HepG2 (cell line): ENCODE results near the gene HDAC4. TPM values are rescaled to one million over a fixed set of nuclear protein-coding genes. Genes with fewer than 3 reads are reported as not detected.

Source experiments
- ATAC-seq: fragments of 200-7000 bp; cut with Tn5 transposase; 3 replicates; pipeline ENCODE4 v1.9.1; 2020; ENCODE audit warnings: mild to moderate bottlenecking, moderate library complexity
- BruUV-seq: library from RNA; stranded (reverse); fragments of 400-500 nt; replicated peaks from 2 replicates; lab custom pipeline; 2021; lab: Mats Ljungman, UMichigan
- CTCF ChIA-PET: fragments of 300-600 bp; formaldehyde crosslinking; extraction: SDS; loops from one replicate; lab custom pipeline; 2021; ENCODE audit warnings: low total read pairs, inconsistent platforms, low intra/inter-chr PET ratio; lab: Yijun Ruan, JAX
- POLR2A ChIA-PET: fragments of 350-600 bp; sonication (Branson Sonifier 250); formaldehyde crosslinking; loops from one replicate; lab custom pipeline; 2020; ENCODE audit warnings: antibody characterized with exemption, inconsistent platforms; lab: Yijun Ruan, JAX
- DNase-seq: peaks from one replicate; pipeline ENCODE4 v3.0.0-alpha.2; 2015; ENCODE audit warnings: low spot score
- FAIRE-seq: peaks from 3 replicates; lab custom pipeline; 2011; peaks lifted over from hg19 to GRCh38; lab: Jason Lieb, UNC
- H2AFZ ChIP-seq: one replicate; pipeline ENCODE4 v1.6.1; 2011; ENCODE audit warnings: low read length, inconsistent platforms
- H3K27ac ChIP-seq: fragments of 300-600 bp; 3 replicates; pipeline ENCODE4 v1.8.0; 2011; ENCODE audit warnings: mixed run types, mild to moderate bottlenecking, mixed read lengths, low read length, inconsistent platforms; ENCODE audit not compliant: insufficient read depth; ENCODE audit errors: extremely low read length
- H3K27me3 ChIP-seq, 2 experiments: fragments of 200-600 bp in 1 of 2; 2 replicates in 1 of 2; 3 replicates in 1 of 2; pipeline versions ENCODE4 v1.6.0 to v1.8.0; 2011; ENCODE audit warnings: low read length in 2 of 2, mild to moderate bottlenecking in 2 of 2, moderate library complexity in 2 of 2, inconsistent platforms in 1 of 2; ENCODE audit not compliant: insufficient read depth in 2 of 2, control insufficient read depth in 1 of 2
- H3K36me3 ChIP-seq, 2 experiments: fragments of 200-600 bp in 1 of 2; replicated peaks in 1 of 2; 2 replicates in 1 of 2; 3 replicates in 1 of 2; pipeline versions ENCODE4 v1.5.1 to v1.8.0; 2011; ENCODE audit warnings: low read length in 2 of 2, inconsistent platforms in 1 of 2; ENCODE audit not compliant: insufficient read depth in 2 of 2, control insufficient read depth in 1 of 2
- H3K4me1 ChIP-seq: 2 replicates; pipeline ENCODE4 v1.5.1; 2012; ENCODE audit warnings: low read length, inconsistent platforms; ENCODE audit not compliant: insufficient read depth
- H3K4me2 ChIP-seq: 2 replicates; pipeline ENCODE4 v1.6.0; 2011; ENCODE audit warnings: low read depth, low read length, inconsistent platforms
- H3K4me3 ChIP-seq, 3 experiments: fragments of 200-600 bp in 1 of 3; sonication (generic), shearing (Covaris generic) in 1 of 3; replicated peaks in 1 of 3; 2 replicates each; pipeline ENCODE4 v1.5.1; 2011 to 2016; ENCODE audit warnings: low read length in 3 of 3, inconsistent platforms in 2 of 3, low read depth in 2 of 3, mild to moderate bottlenecking in 2 of 3, control low read depth in 1 of 3, mixed read lengths in 1 of 3; ENCODE audit not compliant: insufficient read depth in 1 of 3
- H3K79me2 ChIP-seq: one replicate; pipeline ENCODE4 v1.6.1; 2011; ENCODE audit warnings: low read length, inconsistent platforms; ENCODE audit not compliant: insufficient read depth
- H3K9ac ChIP-seq: 2 replicates; pipeline ENCODE4 v1.6.0; 2011; ENCODE audit warnings: mild to moderate bottlenecking, low read depth, low read length, inconsistent platforms; ENCODE audit not compliant: insufficient read depth
- H3K9me3 ChIP-seq: 2 replicates; pipeline ENCODE4 v1.5.1; 2012; ENCODE audit warnings: mild to moderate bottlenecking, low read length
- H4K20me1 ChIP-seq: 2 replicates; pipeline ENCODE4 v1.6.0; 2011; ENCODE audit warnings: inconsistent platforms, mild to moderate bottlenecking, low read length, moderate library complexity; ENCODE audit not compliant: insufficient read depth
- EP300 ChIP-seq, 3 experiments: sonication (generic) in 1 of 3; formaldehyde crosslinking in 1 of 3; IDR thresholded peaks; 2 replicates each; pipeline versions ENCODE4 v1.5.1 to v1.6.1; 2011 to 2020; ENCODE audit warnings: low read depth in 2 of 3, low read length in 2 of 3, borderline replicate concordance in 1 of 3, improper control_type of control experiment in 1 of 3, mild to moderate bottlenecking in 1 of 3, missing genetic modification reagents in 1 of 3, moderate library complexity in 1 of 3
- FOXP1 ChIP-seq, 2 experiments: fragments of 450-650 bp in 1 of 2; IDR thresholded peaks; 2 replicates each; pipeline ENCODE4 v1.6.1; 2017 to 2018; ENCODE audit warnings: antibody characterized with exemption in 1 of 2
- PHF21A ChIP-seq: sonication (generic); formaldehyde crosslinking; IDR thresholded peaks from 2 replicates; pipeline ENCODE4 v1.5.0; 2020; ENCODE audit warnings: mild to moderate bottlenecking, missing genetic modification reagents
- ZMYM4 ChIP-seq: sonication (generic); formaldehyde crosslinking; IDR thresholded peaks from 2 replicates; pipeline ENCODE4 v1.8.1; 2023; ENCODE audit warnings: mild to moderate bottlenecking, missing genetic modification reagents
- WGBS: methylation state at CpG from one replicate; pipeline ENCODE4 v1.1.6; 2017; ENCODE audit warnings: low lambda C conversion rate; 5-methylcytosine and 5-hydroxymethylcytosine counted together
- in situ Hi-C: cut with HindIII; loops from 2 replicates; pipeline ENCODE4 v1.10.0; 2017; ENCODE audit warnings: low pct_unique_long_range_greater_than_20kb; ENCODE audit not compliant: extremely low pct_ligation_motif_present
- intact Hi-C: fragments of 100-400 bp; cut with micrococcal nuclease; formaldehyde crosslinking; loops from one replicate; pipeline ENCODE4 v1.10.0; 2022; ENCODE audit not compliant: unreplicated experiment
- polyA plus RNA-seq, 8 experiments: library from polyadenylated mRNA; depleted of rRNA in 3 of 8; stranded (reverse) in 7 of 8; unstranded in 1 of 8; fragments of >200 nt; fragmentation: Illumina TruSeq in 4 of 8; extraction: Trizol in 4 of 8; gene quantifications; 2 replicates each; pipeline versions ENCODE4 v1.2.1 to v1.2.3, GENCODE V29; 2011 to 2016; ENCODE audit warnings: low read depth in 4 of 8, missing spikeins in 1 of 8, mixed read lengths in 1 of 8; ENCODE audit not compliant: insufficient read depth in 1 of 8
- total RNA-seq, 5 experiments: library from RNA; depleted of rRNA; stranded (reverse); fragments of >200 nt; fragmentation: Illumina TruSeq; extraction: Trizol; gene quantifications; 2 replicates each; pipeline ENCODE4 v1.2.3, GENCODE V29; 2016; ENCODE audit warnings: low read depth in 1 of 5
- TF ChIP-seq, protein P1 (sequence below): sonication (generic); formaldehyde crosslinking; IDR thresholded peaks from 2 replicates; pipeline ENCODE4 v1.8.1; 2023; ENCODE audit warnings: mild to moderate bottlenecking, missing genetic modification reagents, borderline replicate concordance

The HDAC4 gene
- total and polyA plus RNA-seq, 2 of the 13 experiments (the other 11 are each of a cell fraction or from before 2014, with no cell fraction given): 10.1 to 11.5 TPM

DNA sequence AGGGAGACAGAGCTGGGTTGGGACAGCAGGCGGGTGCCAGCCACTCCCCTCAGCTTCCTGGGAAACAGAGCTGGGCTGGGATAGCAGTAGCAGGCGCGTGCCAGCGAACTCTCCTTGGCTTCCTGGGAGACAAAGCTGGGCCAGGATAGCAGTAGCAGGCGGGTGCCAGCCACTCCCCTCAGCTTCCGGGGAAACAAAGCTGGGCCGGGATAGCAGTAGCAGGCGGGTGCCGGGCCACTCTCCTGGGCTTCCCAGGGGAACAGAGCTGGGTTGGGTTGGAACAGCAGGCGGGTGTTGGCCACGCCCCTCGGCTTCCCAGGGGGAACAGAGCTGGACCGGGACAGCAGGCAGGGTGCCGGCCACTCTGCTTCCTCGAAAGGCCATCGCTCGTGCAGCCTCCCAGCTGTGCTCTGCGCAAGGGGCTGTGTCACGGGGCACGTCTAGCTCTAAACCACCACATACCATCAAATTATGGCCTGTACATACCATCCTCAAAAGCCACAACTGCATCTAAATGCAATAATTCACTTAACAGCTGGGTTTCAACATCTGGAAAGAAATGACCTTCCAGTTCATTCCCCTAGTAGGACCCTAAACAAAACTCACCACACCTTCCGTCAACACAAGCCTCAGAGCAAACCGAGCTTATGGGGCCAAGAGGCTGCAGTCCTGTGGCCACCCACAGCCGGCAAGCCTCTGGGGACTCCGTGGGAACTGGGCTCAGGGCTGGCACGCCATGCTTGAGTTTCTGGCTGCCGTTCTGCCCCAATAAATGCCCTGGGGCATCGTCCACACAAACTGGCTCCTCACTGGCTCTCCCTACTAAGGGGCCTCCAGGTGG lies 324.7 kb downstream of the HDAC4 start:
- no peak for ATAC-seq
- Histone ChIP-seq H3K79me2 (no peaks in the 10 kb centered on the region), H3K36me3 (peaks cover 7 to 20% of the 10 kb centered on the region in 2 experiments), H3K4me2 (no peak overlapping the region), H3K27me3 (no peaks in the 10 kb centered on the region), H3K9ac (no peak overlapping the region), H3K27ac (no peak overlapping the region), H3K4me3 (no peak overlapping the region), H3K4me1 (no peaks in the 10 kb centered on the region), H4K20me1 (no peaks in the 10 kb centered on the region), H3K9me3 (no peaks in the 10 kb centered on the region), H2AFZ (no peak overlapping the region)
- ChIA-PET POLR2A (no interaction called here), CTCF (no interaction called here)
- DNase-seq: no peak
- no peak for FAIRE-seq
- intact Hi-C loops: no loop called here
- TF ChIP-seq PHF21A (CRISPR knock-in tag) (no peak), FOXP1 (IDR thresholded peaks at IDR 0.05) (no peak), FOXP1 (CRISPR knock-in tag; IDR thresholded peaks at IDR 0.05) (no peak), EP300 (IDR thresholded peaks at IDR 0.05; ENCODE audit: low read depth in 2 of 2, low read length in 2 of 2) (no peak), EP300 (CRISPR knock-in tag; IDR thresholded peaks at IDR 0.05; ENCODE audit: borderline replicate concordance) (no peak), ZMYM4 (CRISPR knock-in tag) (no peak)
- TF ChIP-seq, protein P1, sequence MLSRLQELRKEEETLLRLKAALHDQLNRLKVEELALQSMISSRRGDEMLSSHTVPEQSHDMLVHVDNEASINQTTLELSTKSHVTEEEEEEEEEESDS (CRISPR knock-in tag): no peak
- BruUV-seq: no TSS peak
- in situ Hi-C loops: no loop called here
- 95% methylated on average over 23 of the region's 27 CpGs for WGBS
